PC-9 (cell line): ENCODE data around the gene FANCI.

Experiments
- CTCF ChIP-seq: fragments of 200-600 bp; sonication (generic); conservative IDR thresholded peaks from 2 replicates; pipeline ENCODE4 v1.6.1; 2017; ENCODE audit warnings: mixed run types, antibody characterized with exemption, mild to moderate bottlenecking, moderate library complexity
- EZH2 ChIP-seq: fragments of 200-600 bp; sonication (generic); IDR thresholded peaks from 2 replicates; pipeline ENCODE4 v1.8.0; 2017; ENCODE audit warnings: antibody characterized with exemption, low read depth

GRCh38 chr15:89359471-89360293 is 115.9 kb downstream of the FANCI start:
- TF ChIP-seq EZH2 (no peak), CTCF (no peak)
